Effector memory CD4-positive, alpha-beta T cell (primary cell): ENCODE data around the gene KCTD14.
"Not testable (repeated sequence)": the region's sequence is repeated elsewhere in the genome, so short reads cannot be mapped to it uniquely, and the experiment has no call there.

Experiments used
- DNase-seq, 3 donors: peaks; one replicate each; pipeline ENCODE4 v3.0.0-alpha.2; 2020
- H3K27ac ChIP-seq: 2 replicates; pipeline ENCODE4 v1.7.0; 2013; ENCODE audit warnings: mild to moderate bottlenecking, low read length, moderate library complexity; ENCODE audit not compliant: insufficient read depth, poor library complexity, severe bottlenecking
- H3K27me3 ChIP-seq: replicated peaks from 2 replicates; pipeline ENCODE4 v1.7.0; 2013; ENCODE audit warnings: mild to moderate bottlenecking, low read length; ENCODE audit not compliant: insufficient read depth, control insufficient read depth, poor library complexity, severe bottlenecking
- H3K36me3 ChIP-seq: 2 replicates; pipeline ENCODE4 v1.7.0; 2013; ENCODE audit warnings: mild to moderate bottlenecking, low read length, moderate library complexity; ENCODE audit not compliant: control insufficient read depth, insufficient read depth
- H3K4me1 ChIP-seq: 2 replicates; pipeline ENCODE4 v1.7.0; 2013; ENCODE audit warnings: low read length, mild to moderate bottlenecking; ENCODE audit not compliant: control insufficient read depth, insufficient read depth, poor library complexity, severe bottlenecking
- H3K4me3 ChIP-seq: 2 replicates; pipeline ENCODE4 v1.7.0; 2013; ENCODE audit warnings: low read length, low read depth, mild to moderate bottlenecking; ENCODE audit not compliant: insufficient read depth, poor library complexity, severe bottlenecking
- H3K9me3 ChIP-seq: 2 replicates; pipeline ENCODE4 v1.7.0; 2013; ENCODE audit warnings: mild to moderate bottlenecking, low read length, moderate library complexity; ENCODE audit not compliant: control insufficient read depth

The KCTD14 gene

DNA sequence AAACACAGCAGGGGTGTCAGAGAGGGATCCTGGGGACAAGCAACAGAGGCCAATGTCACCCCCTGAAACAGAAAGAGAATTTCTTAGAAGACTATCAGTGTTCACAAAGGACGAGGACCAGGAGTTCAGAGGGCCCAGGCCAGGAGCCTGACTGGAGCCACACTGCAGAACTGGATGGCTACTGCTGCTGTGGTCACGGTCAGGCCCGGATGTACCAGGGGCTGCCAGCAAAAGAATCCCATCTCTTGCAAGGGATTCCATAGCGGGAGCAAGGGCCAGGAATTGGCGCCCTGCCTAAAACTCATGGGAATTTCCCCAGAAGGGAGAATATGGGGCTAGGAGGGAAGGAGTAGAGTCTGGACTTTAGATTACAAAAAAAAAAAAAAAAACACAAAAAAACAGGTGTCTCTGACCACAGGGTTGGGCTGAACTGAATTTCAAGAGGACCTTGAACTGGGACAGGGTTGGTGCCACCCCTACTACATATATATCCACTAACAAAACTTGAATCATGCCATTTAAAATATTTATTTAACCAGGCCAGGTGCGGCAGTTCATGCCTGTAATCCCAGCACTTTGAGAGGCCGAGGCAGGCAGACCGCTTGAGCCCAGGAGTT, 15.7 kb upstream of the KCTD14 start:
- H3K9me3 ChIP-seq, result no peaks in the 10 kb centered on the region
- H3K36me3 ChIP-seq, result no peaks in the 10 kb centered on the region
- no peak overlapping the region for H3K4me3 ChIP-seq
- no peak for DNase-seq
- H3K27me3 ChIP-seq, result no peaks in the 10 kb centered on the region
- no peaks in the 10 kb centered on the region for H3K4me1 ChIP-seq
- no peak overlapping the region for H3K27ac ChIP-seq

DNA sequence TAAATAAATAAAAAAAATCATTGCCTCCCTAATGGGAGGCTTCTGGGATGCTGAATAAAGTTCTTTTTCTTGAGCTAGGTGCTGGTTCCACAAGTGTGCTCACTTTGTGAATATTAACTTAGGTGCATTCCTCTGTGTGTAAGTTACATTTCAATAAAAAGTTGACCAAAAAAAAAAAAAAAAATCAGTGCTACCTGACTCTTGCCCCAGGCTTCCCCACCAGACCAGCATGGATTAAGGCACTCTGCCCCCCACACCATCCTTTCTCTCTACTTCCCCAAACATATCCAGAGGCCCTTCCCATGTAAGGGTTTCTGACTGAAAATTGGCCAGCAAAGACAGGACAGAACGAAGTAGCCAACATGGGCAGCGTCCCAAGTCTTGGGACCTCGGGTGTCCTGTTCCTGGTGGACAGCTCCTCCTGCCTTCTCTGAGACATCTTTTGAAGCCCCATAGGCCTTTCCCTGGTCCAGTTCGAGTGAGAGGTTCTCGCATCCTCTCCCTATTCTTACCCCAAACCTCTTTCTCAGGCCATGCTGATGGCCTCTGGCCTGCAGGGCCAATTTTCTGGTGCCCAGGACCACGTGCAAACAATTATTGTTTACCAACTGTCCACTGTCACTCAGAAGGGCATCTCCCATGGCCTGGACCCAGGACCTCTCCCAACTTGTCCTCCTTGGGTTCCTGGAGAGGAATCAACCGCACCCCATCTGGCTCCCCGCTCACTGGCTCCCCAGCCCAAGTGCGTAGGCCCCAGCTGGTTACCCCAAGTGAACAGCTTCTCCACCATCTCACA, 14.9 kb upstream of the KCTD14 start:
- H3K4me1 ChIP-seq, result no peaks in the 10 kb centered on the region
- H3K4me3 ChIP-seq, result no peak overlapping the region
- no peaks in the 10 kb centered on the region for H3K27me3 ChIP-seq
- no peaks in the 10 kb centered on the region for H3K9me3 ChIP-seq
- no peaks in the 10 kb centered on the region for H3K36me3 ChIP-seq
- no peak overlapping the region for H3K27ac ChIP-seq
- DNase-seq, result no peak

- H3K36me3 ChIP-seq, result no peaks in the 10 kb centered on the region
- DNase-seq, result no peak
- H3K27me3 ChIP-seq, result no peaks in the 10 kb centered on the region
- H3K4me3 ChIP-seq, result no peak overlapping the region
- no peak overlapping the region for H3K27ac ChIP-seq
- H3K4me1 ChIP-seq, result no peaks in the 10 kb centered on the region
- H3K9me3 ChIP-seq, result no peaks in the 10 kb centered on the region
Measured at GRCh38 chr11:78037056-78037455, 14.0 kb upstream of the KCTD14 start.

- Histone ChIP-seq H3K4me3 (no peak overlapping the region), H3K27ac (no peak overlapping the region), H3K27me3 (no peaks in the 10 kb centered on the region), H3K36me3 (no peaks in the 10 kb centered on the region), H3K9me3 (no peaks in the 10 kb centered on the region), H3K4me1 (no peaks in the 10 kb centered on the region)
- no peak for DNase-seq
Measured at GRCh38 chr11:78036313-78036712, 13.2 kb upstream of the KCTD14 start.

GRCh38 chr11:78034623-78035022, 11.5 kb upstream of the KCTD14 start:
- Histone ChIP-seq H3K4me1 (no peaks in the 10 kb centered on the region), H3K9me3 (no peaks in the 10 kb centered on the region), H3K36me3 (no peaks in the 10 kb centered on the region), H3K27me3 (no peaks in the 10 kb centered on the region), H3K4me3 (no peak overlapping the region), H3K27ac (no peak overlapping the region)
- no peak for DNase-seq

DNA sequence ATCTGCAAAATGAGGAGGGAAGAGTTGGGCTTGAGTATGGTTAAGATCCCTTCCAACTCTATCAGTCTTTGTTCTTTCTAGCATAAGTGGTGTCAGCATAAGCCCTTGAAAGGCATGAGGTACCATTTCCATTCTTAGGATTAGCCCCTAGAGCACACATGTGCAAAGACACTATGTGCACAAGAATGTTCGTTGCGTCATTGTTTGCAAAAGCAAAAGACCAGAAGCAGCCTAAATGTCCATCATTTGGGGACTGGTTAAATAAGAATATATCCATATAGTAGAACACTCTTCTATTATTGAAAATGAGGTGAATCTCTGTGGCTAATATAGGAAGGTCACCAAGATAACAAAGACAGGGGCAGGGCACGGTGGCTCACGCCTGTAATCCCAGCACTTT, 10.0 kb upstream of the KCTD14 start:
- no peaks in the 10 kb centered on the region for H3K27me3 ChIP-seq
- no peak for DNase-seq
- H3K4me3 ChIP-seq, result no peak overlapping the region
- H3K9me3 ChIP-seq, result no peaks in the 10 kb centered on the region
- no peak overlapping the region for H3K27ac ChIP-seq
- H3K4me1 ChIP-seq, result no peaks in the 10 kb centered on the region
- no peaks in the 10 kb centered on the region for H3K36me3 ChIP-seq

- Histone ChIP-seq H3K27me3 (no peaks in the 10 kb centered on the region), H3K4me1 (no peaks in the 10 kb centered on the region), H3K9me3 (no peaks in the 10 kb centered on the region), H3K27ac (no peak overlapping the region), H3K4me3 (no peak overlapping the region), H3K36me3 (no peaks in the 10 kb centered on the region)
- DNase-seq, result no peak
Measured at GRCh38 chr11:78032090-78032489, 9.0 kb upstream of the KCTD14 start.

GRCh38 chr11:78031629-78032028, 8.6 kb upstream of the KCTD14 start:
- Histone ChIP-seq H3K4me3 (no peak overlapping the region), H3K4me1 (no peaks in the 10 kb centered on the region), H3K9me3 (no peaks in the 10 kb centered on the region), H3K27me3 (no peaks in the 10 kb centered on the region), H3K27ac (no peak overlapping the region), H3K36me3 (no peaks in the 10 kb centered on the region)
- no peak for DNase-seq

DNA sequence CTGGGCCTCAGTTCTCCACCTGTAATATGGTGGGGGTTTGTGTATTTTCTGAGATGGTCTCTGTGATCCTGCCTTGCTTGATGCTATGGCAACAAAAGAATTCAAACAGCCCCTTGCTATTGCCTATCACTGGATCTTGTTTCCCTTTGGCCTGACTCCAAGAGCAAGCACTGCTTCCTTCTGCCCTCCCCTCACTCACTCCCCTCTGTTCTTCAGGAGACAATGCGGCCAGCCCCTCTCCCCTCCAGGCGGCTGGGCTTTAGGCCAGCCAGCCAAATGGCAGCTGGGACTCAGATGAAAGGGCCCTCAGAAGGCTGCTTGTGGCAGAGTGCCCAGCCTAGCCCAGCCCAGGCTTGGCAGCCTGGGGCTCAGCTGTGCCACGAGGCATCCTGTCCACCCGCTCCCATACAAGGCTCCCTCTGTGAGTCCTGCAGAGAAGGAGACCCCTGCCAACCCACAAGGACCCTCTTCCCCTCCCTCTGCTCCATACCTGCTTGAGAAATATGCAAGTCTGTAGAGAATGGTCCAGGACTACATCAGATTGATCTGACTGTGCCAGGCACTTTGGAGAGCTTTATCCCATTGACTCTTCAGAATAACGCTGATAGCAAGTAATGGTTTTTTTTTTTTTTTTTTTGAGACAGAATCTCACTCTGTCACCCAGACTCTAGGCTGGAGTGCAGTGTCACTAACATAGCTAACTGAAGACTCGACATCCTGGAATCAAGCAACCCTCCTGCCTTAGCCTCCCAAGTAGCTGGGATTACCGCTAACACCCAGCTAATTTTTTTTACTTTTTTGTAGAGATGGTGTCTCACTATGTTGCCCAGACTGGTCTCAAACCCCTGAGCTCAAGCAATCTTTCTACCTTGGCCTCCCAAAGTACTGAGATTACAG, 7.6 kb upstream of the KCTD14 start:
- DNase-seq, result no peak
- H3K27me3 ChIP-seq, result no peaks in the 10 kb centered on the region
- no peaks in the 10 kb centered on the region for H3K9me3 ChIP-seq
- H3K4me3 ChIP-seq, result no peak overlapping the region
- H3K36me3 ChIP-seq, result no peaks in the 10 kb centered on the region
- H3K27ac ChIP-seq, result no peak overlapping the region
- no peaks in the 10 kb centered on the region for H3K4me1 ChIP-seq

DNA sequence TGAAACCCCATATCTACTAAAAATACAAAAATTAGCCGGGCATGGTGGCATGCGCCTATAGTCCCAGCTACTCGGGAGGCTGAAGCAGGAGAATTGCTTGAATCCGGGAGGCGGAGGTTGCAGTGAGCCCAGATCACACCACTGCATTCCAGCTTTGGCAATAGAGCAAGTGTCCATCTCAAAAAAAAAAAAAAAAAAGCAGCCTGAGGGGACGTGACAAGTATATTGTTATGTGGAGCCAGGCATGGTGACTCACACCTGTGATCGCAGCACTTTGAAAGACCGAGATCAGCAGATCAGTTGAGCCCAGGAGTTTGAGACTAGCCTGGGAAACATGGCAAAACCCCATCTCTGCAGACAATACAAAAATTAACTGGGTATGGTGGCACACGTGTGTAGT, 5.3 kb upstream of the KCTD14 start:
- not testable (repeated sequence) for H3K27ac ChIP-seq, H3K9me3 ChIP-seq, H3K27me3 ChIP-seq, H3K4me1 ChIP-seq, H3K36me3 ChIP-seq, DNase-seq, H3K4me3 ChIP-seq
